WTC11 (cell line): ENCODE measurements around the gene C5orf15. TPM values are rescaled to one million over a fixed set of nuclear protein-coding genes. Genes with fewer than 3 reads are reported as not detected.

Experiments
- ATAC-seq: fragments of 200-7000 bp; cut with Tn5 transposase; 2 replicates; pipeline ENCODE4 v1.10.0; 2021; ENCODE audit warnings: mild to moderate bottlenecking, moderate library complexity
- CTCF ChIA-PET: fragments of 300-600 bp; sonication (Branson Sonifier 250); formaldehyde crosslinking; loops from one replicate; lab custom pipeline; 2021; ENCODE audit warnings: antibody characterized with exemption; lab: Charles Lee
- POLR2A ChIA-PET: fragments of 350-600 bp; sonication (Branson Sonifier 250); formaldehyde crosslinking; loops from one replicate; lab custom pipeline; 2021; ENCODE audit warnings: antibody characterized with exemption; lab: Charles Lee
- DNase-seq: peaks from one replicate; pipeline ENCODE4 v3.0.0; 2021; ENCODE audit warnings: low spot score
- H3K27ac Mint-ChIP-seq: 2 replicates; pipeline ENCODE4 v1.8.0; 2021; ENCODE audit warnings: mixed read lengths
- H3K27me3 Mint-ChIP-seq: 2 replicates; pipeline ENCODE4 v1.8.0; 2021; ENCODE audit warnings: low read depth, mild to moderate bottlenecking, moderate library complexity, mixed read lengths
- H3K36me3 Mint-ChIP-seq: 2 replicates; pipeline ENCODE4 v1.8.0; 2021; ENCODE audit warnings: mixed read lengths
- H3K4me1 Mint-ChIP-seq: 2 replicates; pipeline ENCODE4 v1.8.0; 2022; ENCODE audit warnings: mixed read lengths
- H3K4me3 Mint-ChIP-seq: 2 replicates; pipeline ENCODE4 v1.8.0; 2021; ENCODE audit warnings: mild to moderate bottlenecking, moderate library complexity, mixed read lengths
- H3K9me3 Mint-ChIP-seq: 2 replicates; pipeline ENCODE4 v1.8.0; 2021; ENCODE audit warnings: mixed read lengths
- CREB1 ChIP-seq: sonication (generic); formaldehyde crosslinking; IDR thresholded peaks from 2 replicates; pipeline ENCODE4 v1.8.0; 2023; ENCODE audit warnings: mild to moderate bottlenecking, missing genetic modification reagents
- E2F4 ChIP-seq: sonication (generic); formaldehyde crosslinking; IDR thresholded peaks from 2 replicates; pipeline ENCODE4 v1.8.1; 2022; ENCODE audit warnings: low read depth, mild to moderate bottlenecking, moderate library complexity, missing genetic modification reagents, borderline replicate concordance
- IRF2 ChIP-seq: sonication (generic); formaldehyde crosslinking; IDR thresholded peaks from 2 replicates; pipeline ENCODE4 v1.8.0; 2022; ENCODE audit warnings: low read depth, missing genetic modification reagents, borderline replicate concordance
- MYBL2 ChIP-seq: sonication (generic); formaldehyde crosslinking; IDR thresholded peaks from 2 replicates; pipeline ENCODE4 v1.8.1; 2023; ENCODE audit warnings: mild to moderate bottlenecking, moderate library complexity, missing genetic modification reagents
- NFE2L1 ChIP-seq: sonication (generic); formaldehyde crosslinking; IDR thresholded peaks from 2 replicates; pipeline ENCODE4 v1.8.1; 2023; ENCODE audit warnings: missing genetic modification reagents
- TEAD1 ChIP-seq: sonication (generic); formaldehyde crosslinking; IDR thresholded peaks from 2 replicates; pipeline ENCODE4 v1.8.0; 2022; ENCODE audit warnings: mild to moderate bottlenecking, missing genetic modification reagents
- ZNF232 ChIP-seq: sonication (generic); formaldehyde crosslinking; IDR thresholded peaks from 2 replicates; pipeline ENCODE4 v1.8.0; 2022; ENCODE audit warnings: mild to moderate bottlenecking, missing genetic modification reagents
- ZNF416 ChIP-seq: fragments of 250-450 bp; sonication (Bioruptor Pico); IDR thresholded peaks from 2 replicates; pipeline ENCODE4 v1.9.0; 2021; ENCODE audit warnings: mild to moderate bottlenecking, inconsistent platforms
- total RNA-seq: library from RNA; stranded (reverse); gene quantifications from 3 replicates; pipeline ENCODE4 v1.2.3, GENCODE V29; 2021
- TF ChIP-seq, protein P1 (sequence below): sonication (generic); formaldehyde crosslinking; IDR thresholded peaks from 2 replicates; pipeline ENCODE4 v1.8.1; 2023; ENCODE audit warnings: mild to moderate bottlenecking, missing genetic modification reagents
- TF ChIP-seq, protein P2 (sequence below): sonication (generic); formaldehyde crosslinking; IDR thresholded peaks from 2 replicates; pipeline ENCODE4 v1.8.0; 2022; ENCODE audit warnings: mild to moderate bottlenecking, missing genetic modification reagents
- TF ChIP-seq, protein P3 (sequence below): fragments of 250-450 bp; sonication (Bioruptor Pico); IDR thresholded peaks from 2 replicates; pipeline ENCODE4 v1.8.0; 2021; ENCODE audit warnings: mild to moderate bottlenecking
- TF ChIP-seq, protein P4 (sequence below): fragments of 200-600 bp; IDR thresholded peaks from 2 replicates; pipeline ENCODE4 v1.8.0; 2022; ENCODE audit warnings: antibody characterized with exemption

C5orf15 gene
- total RNA-seq, 1 experiment from 2014 or later = 32.7 TPM

DNA sequence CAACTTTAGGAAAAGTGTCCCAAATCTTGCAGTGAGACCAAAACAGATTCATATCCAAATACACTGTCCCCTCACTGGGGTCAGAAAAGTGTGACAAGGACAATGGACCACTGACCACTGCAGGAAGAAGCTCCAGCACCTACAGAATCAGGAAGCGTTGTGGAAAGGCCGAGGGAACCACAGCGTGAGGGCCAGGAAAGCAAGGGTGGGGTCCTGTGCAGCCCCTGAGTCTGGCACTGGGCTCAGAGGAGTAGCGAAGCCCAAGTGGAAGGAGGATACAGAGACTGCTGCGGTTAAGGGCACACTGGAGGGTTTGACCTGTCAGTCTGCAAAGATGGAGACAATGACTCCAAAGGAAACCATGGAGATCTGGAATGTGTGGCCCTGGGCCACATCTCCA, 36.9 kb downstream of the C5orf15 start:
- TF ChIP-seq MYBL2 (CRISPR knock-in tag) = no peak
- TF ChIP-seq CREB1 (CRISPR knock-in tag) = no peak
- TF ChIP-seq IRF2 = no peak
- H3K27me3 Mint-ChIP-seq = no peaks in the 10 kb centered on the region
- no peak overlapping the region for H3K27ac Mint-ChIP-seq
- DNase-seq (no peak), ATAC-seq (no peak)
- no peaks in the 10 kb centered on the region for H3K4me1 Mint-ChIP-seq
- ChIA-PET POLR2A (no interaction called here), CTCF (no interaction called here)
- peaks cover 1% of the 10 kb centered on the region for H3K9me3 Mint-ChIP-seq
- no peak overlapping the region for H3K4me3 Mint-ChIP-seq
- H3K36me3 Mint-ChIP-seq = no peaks in the 10 kb centered on the region

DNA sequence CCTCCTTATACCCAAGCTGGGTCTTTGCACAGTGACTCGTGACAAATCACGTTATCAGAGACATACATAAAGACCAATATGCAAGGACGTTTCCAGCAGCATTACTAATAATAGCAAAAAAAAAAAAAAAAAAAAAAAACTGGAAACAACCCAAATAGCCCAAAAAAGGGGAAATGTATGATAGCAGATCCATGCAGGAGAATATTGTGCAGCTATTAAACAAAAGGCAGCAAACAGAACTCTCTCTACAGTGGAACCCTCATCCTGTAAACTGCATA, 37.7 kb downstream of the C5orf15 start:
- no peaks in the 10 kb centered on the region for H3K27me3 Mint-ChIP-seq
- DNase-seq (no peak), ATAC-seq (no peak)
- POLR2A ChIA-PET = no interaction called here
- no peak for TF ChIP-seq MYBL2 (CRISPR knock-in tag)
- no peak for TF ChIP-seq NFE2L1 (CRISPR knock-in tag)
- TF ChIP-seq, protein P1, sequence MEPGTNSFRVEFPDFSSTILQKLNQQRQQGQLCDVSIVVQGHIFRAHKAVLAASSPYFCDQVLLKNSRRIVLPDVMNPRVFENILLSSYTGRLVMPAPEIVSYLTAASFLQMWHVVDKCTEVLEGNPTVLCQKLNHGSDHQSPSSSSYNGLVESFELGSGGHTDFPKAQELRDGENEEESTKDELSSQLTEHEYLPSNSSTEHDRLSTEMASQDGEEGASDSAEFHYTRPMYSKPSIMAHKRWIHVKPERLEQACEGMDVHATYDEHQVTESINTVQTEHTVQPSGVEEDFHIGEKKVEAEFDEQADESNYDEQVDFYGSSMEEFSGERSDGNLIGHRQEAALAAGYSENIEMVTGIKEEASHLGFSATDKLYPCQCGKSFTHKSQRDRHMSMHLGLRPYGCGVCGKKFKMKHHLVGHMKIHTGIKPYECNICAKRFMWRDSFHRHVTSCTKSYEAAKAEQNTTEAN (CRISPR knock-in tag) = no peak
- no peak for TF ChIP-seq TEAD1 (CRISPR knock-in tag)
- TF ChIP-seq, all 79 proteins: peak for 0
- Mint-ChIP-seq H3K4me3 (no peak overlapping the region), H3K27ac (no peak overlapping the region), H3K9me3 (no peaks in the 10 kb centered on the region), H3K4me1 (no peaks in the 10 kb centered on the region), H3K36me3 (no peaks in the 10 kb centered on the region)
- CTCF ChIA-PET = interaction anchor here (1.4 kb wide), 1 partner anchor 62 kb away, joined by 5 read pairs; no protein-coding TSS in a partner anchor

GRCh38 chr5:133930061-133930812, 38.2 kb downstream of the C5orf15 start:
- ATAC-seq = no peak
- H3K4me3 Mint-ChIP-seq = no peak overlapping the region
- no peaks in the 10 kb centered on the region for H3K4me1 Mint-ChIP-seq
- no peak for TF ChIP-seq E2F4
- ChIA-PET CTCF (interaction anchor here (1.4 kb wide), 1 partner anchor 61 kb away, joined by 5 read pairs; no protein-coding TSS in a partner anchor), POLR2A (no interaction called here)
- H3K27ac Mint-ChIP-seq = no peak overlapping the region
- no peaks in the 10 kb centered on the region for H3K9me3 Mint-ChIP-seq
- H3K36me3 Mint-ChIP-seq = no peaks in the 10 kb centered on the region
- no peak for DNase-seq
- H3K27me3 Mint-ChIP-seq = no peaks in the 10 kb centered on the region; the same call in 1 of the 2 replicates

GRCh38 chr5:133928587-133929393, 39.6 kb downstream of the C5orf15 start:
- ATAC-seq = no peak
- H3K4me3 Mint-ChIP-seq = no peak overlapping the region
- no peaks in the 10 kb centered on the region; the same call in 1 of the 2 replicates for H3K27me3 Mint-ChIP-seq
- TF ChIP-seq, protein P2, sequence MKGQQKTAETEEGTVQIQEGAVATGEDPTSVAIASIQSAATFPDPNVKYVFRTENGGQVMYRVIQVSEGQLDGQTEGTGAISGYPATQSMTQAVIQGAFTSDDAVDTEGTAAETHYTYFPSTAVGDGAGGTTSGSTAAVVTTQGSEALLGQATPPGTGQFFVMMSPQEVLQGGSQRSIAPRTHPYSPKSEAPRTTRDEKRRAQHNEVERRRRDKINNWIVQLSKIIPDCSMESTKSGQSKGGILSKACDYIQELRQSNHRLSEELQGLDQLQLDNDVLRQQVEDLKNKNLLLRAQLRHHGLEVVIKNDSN (CRISPR knock-in tag) = no peak
- TF ChIP-seq, protein P3, sequence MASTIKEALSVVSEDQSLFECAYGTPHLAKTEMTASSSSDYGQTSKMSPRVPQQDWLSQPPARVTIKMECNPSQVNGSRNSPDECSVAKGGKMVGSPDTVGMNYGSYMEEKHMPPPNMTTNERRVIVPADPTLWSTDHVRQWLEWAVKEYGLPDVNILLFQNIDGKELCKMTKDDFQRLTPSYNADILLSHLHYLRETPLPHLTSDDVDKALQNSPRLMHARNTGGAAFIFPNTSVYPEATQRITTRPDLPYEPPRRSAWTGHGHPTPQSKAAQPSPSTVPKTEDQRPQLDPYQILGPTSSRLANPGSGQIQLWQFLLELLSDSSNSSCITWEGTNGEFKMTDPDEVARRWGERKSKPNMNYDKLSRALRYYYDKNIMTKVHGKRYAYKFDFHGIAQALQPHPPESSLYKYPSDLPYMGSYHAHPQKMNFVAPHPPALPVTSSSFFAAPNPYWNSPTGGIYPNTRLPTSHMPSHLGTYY (CRISPR knock-in tag) = no peak
- TF ChIP-seq, protein P4, sequence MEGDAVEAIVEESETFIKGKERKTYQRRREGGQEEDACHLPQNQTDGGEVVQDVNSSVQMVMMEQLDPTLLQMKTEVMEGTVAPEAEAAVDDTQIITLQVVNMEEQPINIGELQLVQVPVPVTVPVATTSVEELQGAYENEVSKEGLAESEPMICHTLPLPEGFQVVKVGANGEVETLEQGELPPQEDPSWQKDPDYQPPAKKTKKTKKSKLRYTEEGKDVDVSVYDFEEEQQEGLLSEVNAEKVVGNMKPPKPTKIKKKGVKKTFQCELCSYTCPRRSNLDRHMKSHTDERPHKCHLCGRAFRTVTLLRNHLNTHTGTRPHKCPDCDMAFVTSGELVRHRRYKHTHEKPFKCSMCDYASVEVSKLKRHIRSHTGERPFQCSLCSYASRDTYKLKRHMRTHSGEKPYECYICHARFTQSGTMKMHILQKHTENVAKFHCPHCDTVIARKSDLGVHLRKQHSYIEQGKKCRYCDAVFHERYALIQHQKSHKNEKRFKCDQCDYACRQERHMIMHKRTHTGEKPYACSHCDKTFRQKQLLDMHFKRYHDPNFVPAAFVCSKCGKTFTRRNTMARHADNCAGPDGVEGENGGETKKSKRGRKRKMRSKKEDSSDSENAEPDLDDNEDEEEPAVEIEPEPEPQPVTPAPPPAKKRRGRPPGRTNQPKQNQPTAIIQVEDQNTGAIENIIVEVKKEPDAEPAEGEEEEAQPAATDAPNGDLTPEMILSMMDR = no peak
- TF ChIP-seq ZNF232 = no peak
- TF ChIP-seq ZNF416 (CRISPR knock-in tag) = no peak
- TF ChIP-seq, all 79 proteins: peak for 0
- ChIA-PET POLR2A (interaction anchor here (0.6 kb wide), 1 partner anchor 41 kb away, joined by 4 read pairs; no protein-coding TSS in a partner anchor), CTCF (interaction anchor here (0.6 kb wide), 1 partner anchor 30 kb away, joined by 5 read pairs; no protein-coding TSS in a partner anchor)
- Mint-ChIP-seq H3K36me3 (no peaks in the 10 kb centered on the region), H3K4me1 (peaks cover 9% of the 10 kb centered on the region), H3K9me3 (no peaks in the 10 kb centered on the region), H3K27ac (no peak overlapping the region)
- DNase-seq = no peak
